SIG-M5 treated with dmso at 0.1 percent for 504 hours (cell line): ENCODE data around the gene TRIOBP.

ENCODE experiments used
- DNase-seq: peaks from one replicate; lab custom pipeline; 2025; ENCODE audit not compliant: unreplicated experiment; lab: John Stamatoyannopoulos, UW

TRIOBP gene

GRCh38 chr22:37664249-37665101 is 32.4 kb upstream of the TRIOBP start:
- DNase-seq = no peak

- no peak for DNase-seq
Observed at GRCh38 chr22:37665487-37665886, 31.4 kb upstream of the TRIOBP start.

GRCh38 chr22:37669586-37669985 is 27.3 kb upstream of the TRIOBP start:
- no peak for DNase-seq

DNA sequence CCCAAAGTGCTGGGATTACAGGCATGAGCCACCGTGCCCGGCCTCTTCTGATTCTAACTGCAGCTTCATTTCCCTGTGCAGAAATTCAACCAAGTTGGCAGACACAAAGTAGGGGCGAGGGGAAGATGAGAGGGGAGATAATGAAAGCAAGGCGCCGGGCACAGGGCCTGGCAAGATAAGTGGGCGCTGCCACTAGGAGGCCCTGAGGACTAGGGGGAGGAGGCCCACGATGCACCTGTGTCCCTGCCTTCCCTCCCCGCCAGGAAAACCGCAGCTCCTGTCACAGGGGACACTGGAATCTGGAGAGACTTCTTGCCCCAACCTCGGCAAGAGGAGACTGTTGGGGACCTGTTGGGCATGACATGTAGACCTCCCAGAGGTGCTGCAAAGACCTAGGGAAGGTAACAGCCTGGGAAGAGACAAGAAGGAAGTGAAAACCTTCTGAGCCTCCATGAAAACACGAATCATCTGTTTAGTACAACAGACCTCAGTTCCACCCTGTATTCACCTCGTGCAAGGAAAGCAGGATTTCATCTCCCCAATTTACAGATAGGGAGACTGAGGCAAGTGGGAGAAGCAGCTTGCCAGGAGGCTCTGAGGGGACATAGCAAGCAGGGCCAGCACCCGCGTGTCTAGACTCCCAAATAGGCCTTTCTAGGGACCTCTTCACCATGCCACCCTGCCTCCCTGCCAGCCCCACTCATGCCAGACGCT is 24.5 kb upstream of the TRIOBP start:
- DNase-seq = no peak

DNA sequence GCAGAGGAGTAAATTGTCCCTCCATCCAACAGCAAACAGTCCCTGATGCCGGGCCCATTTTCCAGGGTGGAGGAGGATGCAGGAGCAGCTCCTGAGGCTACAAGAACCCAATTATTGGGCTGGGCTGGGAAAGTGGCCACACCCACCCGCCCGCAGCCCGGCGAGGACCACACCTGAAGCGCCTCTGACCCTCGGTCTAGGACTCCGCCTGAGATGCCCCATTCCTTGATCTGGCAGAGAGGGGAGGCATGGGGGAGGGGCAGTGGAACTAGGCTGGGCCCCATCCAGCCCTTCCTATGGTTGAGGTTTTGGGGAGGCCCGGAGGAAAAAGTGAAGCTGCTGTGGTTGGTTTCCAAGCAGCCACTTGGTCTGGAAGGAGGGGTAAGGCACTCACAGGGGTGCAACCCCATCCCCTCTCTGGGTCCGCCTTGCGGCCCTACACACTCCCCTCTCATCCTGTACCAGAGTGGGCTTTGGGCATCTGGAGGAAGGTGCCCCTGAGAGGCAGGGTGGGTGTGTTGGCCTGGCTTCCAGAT is 23.9 kb upstream of the TRIOBP start:
- no peak for DNase-seq

DNA sequence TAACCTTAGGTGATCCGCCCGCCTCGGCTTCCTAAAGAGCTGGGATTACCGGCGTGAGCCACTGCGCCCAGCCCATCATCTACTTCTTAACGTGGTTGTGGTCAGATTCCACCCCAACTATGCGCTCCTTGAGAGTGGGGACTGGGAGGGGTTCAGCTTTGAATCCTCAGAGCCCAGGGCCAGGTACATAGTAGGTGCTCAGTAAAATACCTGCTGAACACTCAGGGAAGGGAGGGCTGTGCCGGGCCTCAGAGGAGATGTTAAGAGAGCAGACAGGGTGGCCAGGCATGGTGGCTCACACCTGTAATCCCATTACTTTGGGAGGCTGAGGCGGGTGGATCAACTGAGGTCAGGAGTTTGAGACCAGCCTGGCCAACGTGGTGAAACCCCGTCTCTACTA is 22.6 kb upstream of the TRIOBP start:
- no peak for DNase-seq

DNA sequence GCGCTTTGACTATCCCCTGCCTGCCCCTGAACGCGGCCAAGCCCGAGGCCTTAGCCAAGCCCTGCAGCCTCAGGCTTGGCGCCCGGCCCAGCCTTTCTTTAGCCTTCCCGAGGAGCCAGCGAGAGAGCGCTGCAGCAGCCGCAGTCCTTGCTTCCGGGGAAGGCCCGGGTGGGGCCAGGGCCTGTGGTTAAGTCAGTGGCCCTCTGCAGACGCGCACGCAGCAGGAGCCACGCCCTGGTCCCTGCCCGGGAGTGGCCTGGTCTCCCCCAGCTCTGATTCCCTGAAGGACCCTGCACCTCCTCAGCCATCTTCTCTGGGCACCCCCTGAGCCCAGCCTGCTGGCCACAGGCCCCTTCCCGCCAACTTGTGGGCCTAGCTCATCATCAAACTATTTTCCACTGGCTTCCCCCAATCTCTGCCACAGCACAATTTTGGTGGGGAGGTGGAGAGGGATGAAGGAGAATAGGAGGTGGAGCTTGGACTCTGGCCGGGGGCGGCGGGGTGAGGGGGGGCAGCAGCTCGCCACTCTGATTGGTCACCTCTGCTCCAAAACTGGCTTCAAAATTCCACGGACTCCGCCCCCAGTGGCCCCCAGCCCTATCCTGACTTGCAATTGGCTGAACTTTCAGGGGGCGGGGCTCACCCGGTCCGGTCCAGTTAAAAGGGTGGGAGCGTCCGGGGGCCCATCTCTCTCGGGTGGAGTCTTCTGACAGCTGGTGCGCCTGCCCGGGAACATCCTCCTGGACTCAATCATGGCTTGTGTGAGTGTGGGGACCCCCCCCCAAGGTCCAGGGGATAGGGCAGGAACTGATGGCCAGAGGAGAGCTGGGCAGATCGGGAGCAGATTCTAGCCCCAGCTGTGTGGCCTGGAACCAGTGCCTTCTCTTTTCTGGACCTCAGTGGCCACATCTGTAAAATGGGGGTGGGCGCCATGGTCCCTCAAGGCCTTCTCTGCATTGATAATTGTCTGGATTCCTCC is 21.6 kb upstream of the TRIOBP start, which contains the start of gene LGALS1:
LGALS1 (plus strand) TSS at position 686 of the 979 bp plus-strand sequence; CDS start at position 753, 67 bp downstream.
- DNase-seq = peak; percentile 75

DNA sequence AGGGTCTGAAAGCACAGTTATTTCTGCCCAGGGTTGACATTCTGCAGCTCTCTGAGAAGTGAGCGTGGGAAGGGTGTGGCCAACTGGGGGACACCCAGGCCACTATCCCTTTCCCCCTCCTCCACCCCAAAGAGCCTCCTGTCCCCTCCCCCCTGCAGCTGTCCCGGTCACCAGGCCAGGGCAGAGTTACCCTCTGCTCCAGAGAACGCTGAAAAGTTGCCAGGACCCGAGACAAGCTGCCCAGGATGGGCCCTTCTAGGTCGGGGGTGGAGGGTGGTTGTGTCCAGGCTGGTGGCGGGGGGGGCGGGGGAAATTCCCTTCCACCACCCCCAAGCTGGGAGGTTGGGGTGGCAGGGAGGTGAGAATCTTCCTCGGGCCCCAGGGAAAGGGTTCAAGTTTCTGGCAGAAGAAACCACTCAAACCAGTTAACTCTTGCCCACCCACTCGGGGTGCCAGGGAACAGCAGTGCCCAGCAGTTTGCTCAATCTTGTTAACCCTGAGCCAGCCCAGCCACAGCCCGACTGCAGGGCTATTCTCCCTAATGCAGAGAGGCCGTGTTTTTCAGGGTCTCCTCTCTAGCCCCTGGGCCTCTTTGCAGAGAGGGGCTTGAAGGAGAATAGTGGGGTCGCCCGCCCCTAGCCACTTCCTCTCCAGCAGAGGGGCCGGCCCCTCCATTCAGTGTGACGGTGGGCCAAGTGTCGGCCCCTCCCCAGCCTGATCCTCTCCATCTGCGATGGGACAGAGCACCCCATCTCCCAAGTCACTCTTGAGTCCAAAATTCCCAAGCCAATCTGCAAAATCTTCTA is 20.7 kb upstream of the TRIOBP start:
- no peak for DNase-seq

GRCh38 chr22:37676736-37677492 is 19.9 kb upstream of the TRIOBP start:
- peak; percentile 90 for DNase-seq

DNA sequence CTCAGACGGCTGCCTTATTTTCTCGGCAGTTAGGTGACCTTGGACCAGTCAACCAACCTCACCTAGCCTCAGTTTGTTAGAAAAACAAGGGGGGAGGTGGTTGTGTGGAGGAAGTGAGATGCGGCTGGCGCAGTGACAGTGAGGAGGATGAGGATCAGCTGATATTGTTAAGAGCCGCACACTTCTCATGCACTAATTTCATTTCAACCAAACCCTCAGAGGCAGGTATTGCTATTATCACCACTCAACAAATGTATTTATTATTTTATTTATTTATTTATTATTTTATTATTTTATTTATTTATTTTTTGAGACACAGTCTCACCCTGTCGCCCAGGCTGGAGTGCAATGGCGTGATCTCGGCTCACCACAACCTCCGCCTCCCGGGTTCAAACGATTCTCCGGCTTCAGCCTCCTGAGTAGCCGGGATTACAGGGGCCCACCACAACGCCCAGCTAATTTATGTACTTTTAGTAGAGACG is 19.3 kb upstream of the TRIOBP start:
- DNase-seq = no peak

GRCh38 chr22:37678372-37678771 is 18.5 kb upstream of the TRIOBP start:
- no peak for DNase-seq

- DNase-seq = no peak
Observed at GRCh38 chr22:37679670-37680069, 17.2 kb upstream of the TRIOBP start.

- no peak for DNase-seq
Observed at GRCh38 chr22:37680191-37680851, 16.5 kb upstream of the TRIOBP start.

DNA sequence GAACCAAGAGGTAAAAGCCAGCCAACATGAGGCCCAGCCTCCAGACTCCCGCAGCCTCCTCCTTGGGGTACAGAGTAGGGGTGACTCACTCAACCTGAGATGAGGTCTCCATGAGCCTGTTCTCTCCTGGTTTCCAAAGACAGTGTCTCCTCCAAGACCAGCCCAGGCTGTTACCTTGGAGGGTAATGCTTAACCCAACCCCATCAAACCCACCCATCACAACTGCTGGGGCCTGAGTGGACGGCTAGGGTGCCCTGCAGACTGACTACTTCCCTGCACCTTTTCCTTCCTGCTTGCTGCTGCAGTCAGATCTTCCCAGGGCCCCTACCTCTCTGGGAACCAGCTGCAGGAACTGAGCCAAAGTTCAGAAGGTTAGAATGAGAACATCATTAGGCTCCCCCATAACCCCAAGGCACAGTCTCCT is 15.8 kb upstream of the TRIOBP start:
- DNase-seq = no peak

DNA sequence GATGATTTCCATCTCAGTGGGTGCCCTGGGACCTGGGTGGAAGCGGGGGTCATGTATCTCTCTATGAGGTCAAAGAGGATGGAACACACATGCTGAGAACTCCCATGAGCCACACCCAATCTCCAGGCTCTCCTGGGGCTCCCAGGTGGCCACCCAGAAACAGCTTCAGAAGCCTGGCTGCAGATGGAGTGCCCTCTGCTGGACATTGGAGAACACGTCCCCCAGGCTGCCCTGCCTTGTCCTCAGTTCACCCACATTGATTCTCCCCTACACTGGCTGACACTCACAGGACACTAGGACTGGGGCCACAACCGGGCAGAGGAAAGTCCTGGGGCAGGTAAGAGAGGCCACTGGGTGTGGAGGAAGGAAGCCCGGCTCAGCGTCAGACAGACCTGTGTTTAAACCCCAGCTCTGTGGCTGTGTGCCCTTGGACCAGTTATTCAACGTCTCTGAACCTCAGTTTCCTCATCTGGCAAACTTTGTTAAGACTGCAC is 15.2 kb upstream of the TRIOBP start:
- peak; percentile 64 for DNase-seq

- no peak for DNase-seq
Observed at GRCh38 chr22:37684803-37685615, 11.8 kb upstream of the TRIOBP start.
